Right ventricle myocardium inferior (tissue), 1 donor: ENCODE results near the gene HILPDA. TPM values are rescaled to one million over a fixed set of nuclear protein-coding genes. Genes with fewer than 3 reads are reported as not detected.

Source experiments
- ATAC-seq: fragments of 200-7000 bp; cut with Tn5 transposase; one replicate; pipeline ENCODE4 v1.9.1; 2020; ENCODE audit warnings: mild to moderate bottlenecking, moderate library complexity
- DNase-seq: peaks from one replicate; pipeline ENCODE4 v3.0.0; 2021; ENCODE audit errors: missing footprints
- intact Hi-C: fragments of 100-400 bp; cut with DNase I; formaldehyde crosslinking; loops from one replicate; pipeline ENCODE4 v1.11.0; 2022
- total RNA-seq: library from RNA; stranded (reverse); fragmentation: NEBNext Ultra II Directional; extraction: Animal tissue kit (Norgen Biotek cat#: 25700); gene quantifications from one replicate; pipeline ENCODE4 v1.2.1, GENCODE V29; 2021
- donor health status: DM: no; HTN: yes; CAD: no; lungs with severe emphysema.

HILPDA gene
- total RNA-seq, 1 donor from 2014 or later: 5.9 TPM

DNA sequence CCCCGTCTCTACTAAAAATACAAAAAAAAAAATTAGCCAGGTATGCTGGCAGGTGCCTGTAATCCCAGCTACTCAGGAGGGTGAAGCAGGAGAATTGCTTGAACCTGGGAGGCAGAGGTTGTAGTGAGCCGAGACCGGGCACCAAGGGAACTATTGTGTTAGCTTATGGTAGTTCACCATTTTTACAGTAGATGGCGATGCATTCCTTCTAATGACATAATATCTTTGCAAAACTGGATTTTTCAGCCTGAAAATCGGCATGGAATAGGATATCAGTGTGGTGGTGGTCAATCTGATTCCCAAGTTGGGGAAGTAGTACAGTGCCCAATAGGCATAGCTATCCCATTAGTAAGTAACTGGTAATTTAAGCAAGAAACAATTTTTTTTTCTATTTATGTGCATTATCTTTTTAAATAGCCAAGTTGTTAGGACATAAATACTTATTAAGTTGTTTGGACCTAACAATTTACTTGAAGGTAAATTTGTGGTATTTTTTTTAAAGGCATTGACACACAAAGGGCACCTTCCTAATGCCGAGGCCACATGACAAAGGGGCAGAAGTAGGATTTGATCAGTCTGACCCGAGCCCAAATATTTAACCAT lies 28.3 kb upstream of the HILPDA start:
- no peak for DNase-seq
- peak; percentile 48 for ATAC-seq
- intact Hi-C loops: loop anchor here (1.0 kb wide), 1 partner anchor 32 kb away; no protein-coding TSS in a partner anchor

DNA sequence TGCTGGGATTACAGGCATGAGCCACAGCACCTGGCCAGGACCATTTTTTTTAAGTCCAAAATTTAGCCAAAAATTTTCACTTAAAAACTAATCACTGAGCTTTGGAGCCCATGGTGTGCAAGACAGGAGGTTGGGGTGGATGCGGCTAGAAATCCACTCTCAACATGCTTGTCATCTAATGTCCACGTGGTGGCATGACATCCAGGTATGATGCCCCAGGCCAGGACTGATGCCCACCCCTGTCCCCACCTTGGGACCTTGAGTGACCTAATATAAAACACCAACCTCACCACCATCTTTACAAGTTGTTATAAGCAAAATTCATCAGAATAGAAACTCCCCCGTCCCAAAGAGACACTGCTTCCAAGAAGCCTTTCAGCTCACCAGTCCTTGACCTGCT lies 25.5 kb upstream of the HILPDA start:
- DNase-seq (no peak), ATAC-seq (no peak)
- intact Hi-C loops: no loop called here

DNA sequence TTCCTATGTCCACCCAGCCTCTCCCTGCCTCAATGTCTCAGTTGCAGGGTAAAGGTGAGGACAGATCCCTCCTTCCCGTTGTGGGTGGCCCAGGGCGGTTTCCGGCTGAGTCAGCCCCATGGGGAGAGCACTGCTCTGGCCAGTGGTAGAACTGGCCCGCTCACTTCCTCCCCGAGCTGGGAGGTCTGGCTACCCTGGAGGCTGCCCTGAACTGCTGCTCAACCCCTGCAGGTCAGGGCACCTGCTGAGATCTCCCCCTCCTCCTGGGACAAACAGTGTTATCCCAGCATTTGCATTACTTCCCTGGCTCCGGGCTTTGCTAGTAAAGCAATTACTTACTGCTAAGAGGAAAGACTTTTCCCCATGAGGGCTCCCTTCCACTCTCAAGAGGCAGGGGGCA lies 24.5 kb upstream of the HILPDA start:
- intact Hi-C loops: no loop called here
- ATAC-seq (no peak), DNase-seq (no peak)

DNA sequence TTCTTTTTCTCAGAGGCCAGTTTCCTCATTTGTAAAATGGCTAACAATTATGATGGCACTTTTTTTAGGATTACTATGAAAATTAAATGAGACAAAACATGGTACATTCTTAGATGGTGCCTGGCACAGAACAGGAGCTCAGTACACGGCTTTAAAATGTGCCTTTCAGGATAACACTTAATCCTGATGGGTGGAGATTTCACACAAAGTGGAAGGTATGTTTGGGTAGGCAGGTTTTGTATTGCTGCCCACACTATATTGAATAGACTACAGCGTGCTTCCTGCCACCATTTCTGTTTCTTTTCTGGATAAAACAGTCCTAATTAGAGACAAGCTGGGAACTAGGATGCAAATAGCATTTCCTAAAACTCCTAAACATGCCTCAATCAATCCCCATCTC lies 23.9 kb upstream of the HILPDA start:
- intact Hi-C loops: no loop called here
- ATAC-seq (no peak), DNase-seq (no peak)

DNA sequence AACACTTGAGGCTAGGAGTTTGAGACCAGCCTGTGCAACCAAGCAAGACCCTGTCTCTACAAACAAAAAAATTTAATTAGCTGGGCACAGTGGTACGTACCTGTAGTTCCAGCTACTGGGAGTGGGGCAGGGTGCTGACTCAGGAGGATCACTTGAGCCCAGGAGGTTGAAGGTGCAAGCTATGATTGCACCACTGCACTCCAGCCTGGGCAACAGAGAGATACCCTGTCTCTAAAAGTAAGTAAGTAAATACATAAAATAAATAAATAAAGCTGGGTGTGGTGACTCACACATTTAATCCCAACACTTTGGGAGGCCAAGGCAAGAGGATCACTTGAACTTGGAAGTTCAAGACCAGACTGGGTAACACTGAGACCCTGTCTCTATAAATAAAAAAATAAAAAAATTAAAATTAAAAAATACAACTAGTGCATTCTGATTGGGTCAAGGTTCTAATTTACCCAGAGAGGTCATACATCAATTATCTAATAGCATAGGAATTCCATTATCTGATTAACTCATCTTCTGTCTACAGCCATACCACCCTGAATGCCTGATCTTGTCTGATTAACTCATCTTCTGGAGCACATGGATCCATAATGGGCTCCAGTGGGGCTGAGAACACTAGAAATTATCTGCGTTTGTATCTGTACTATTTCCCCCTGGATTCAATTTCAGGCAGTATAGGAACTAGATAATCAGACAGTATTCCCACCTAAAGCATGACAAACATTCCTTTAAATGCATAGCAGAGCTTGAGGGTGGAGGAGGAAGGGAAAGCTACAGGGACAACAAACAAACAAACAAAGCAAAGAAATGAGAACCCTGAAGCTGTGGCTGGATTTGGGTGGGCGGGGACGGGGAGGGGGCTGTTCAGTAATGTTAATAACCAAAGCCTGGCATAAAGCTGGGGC lies 21.0 kb upstream of the HILPDA start:
- intact Hi-C loops: no loop called here

DNA sequence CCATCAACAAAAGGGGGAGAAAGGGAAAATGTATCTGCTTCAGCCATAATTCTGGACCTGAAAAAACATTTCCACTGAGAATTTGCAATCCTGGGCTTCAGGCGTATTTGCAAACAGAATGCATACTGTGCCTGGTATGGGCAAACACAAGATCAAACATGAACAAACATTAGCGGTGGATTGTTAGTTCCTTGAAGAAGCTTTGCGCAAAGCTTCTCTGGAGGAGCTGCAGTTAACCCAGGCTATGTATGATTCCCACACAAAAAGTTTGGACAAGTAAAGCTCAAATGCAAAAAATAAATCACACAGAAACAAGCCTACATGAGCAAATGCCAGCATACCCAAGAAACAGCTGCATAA lies 20.4 kb upstream of the HILPDA start:
- no peak for DNase-seq
- intact Hi-C loops: no loop called here
- ATAC-seq: no peak

More for the DNA sequence above, 21.0 kb upstream of the HILPDA start:
- DNase-seq (no peak), ATAC-seq (no peak)

DNA sequence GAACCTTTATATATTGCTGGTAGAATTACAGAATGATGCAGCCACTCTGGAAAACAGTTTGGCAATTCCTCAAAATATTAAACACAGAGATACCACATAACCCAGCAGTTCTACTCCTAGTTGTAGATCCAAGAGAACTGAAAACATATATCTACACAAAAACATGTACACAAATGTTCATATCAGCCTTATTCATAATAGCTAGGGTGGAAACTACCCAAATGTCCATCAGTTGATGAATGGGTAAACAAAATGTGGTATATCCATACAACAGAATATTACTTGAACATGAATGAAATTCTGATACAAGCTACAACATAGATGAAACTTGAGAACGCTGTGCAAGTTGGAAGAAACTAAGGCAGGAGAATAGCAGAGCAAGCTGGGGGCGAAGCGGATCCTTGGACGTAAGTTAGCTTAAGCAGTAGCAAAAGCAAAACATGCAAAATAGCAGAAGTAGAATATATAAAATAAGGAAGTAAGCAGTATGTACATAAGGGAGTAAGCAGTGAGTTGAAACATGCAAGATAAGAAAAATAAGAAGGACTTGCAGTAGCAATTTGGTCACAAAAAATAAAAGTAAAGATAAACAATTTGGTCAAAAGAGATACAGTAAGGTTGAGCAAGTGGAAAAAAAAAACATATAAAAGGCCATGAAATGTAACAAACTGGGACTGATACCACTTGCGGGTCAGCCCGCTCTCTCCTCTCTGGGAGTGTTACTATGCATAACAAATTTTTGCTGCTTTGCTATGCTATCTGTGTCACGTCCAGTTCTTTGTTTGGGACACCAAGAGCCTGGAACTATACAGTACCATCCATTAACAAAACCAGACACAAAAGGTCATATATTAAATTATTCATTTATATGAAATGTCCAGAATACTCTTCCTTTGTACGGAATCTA lies 18.0 kb upstream of the HILPDA start:
- no peak for DNase-seq
- no peak for ATAC-seq
- intact Hi-C loops: no loop called here

DNA sequence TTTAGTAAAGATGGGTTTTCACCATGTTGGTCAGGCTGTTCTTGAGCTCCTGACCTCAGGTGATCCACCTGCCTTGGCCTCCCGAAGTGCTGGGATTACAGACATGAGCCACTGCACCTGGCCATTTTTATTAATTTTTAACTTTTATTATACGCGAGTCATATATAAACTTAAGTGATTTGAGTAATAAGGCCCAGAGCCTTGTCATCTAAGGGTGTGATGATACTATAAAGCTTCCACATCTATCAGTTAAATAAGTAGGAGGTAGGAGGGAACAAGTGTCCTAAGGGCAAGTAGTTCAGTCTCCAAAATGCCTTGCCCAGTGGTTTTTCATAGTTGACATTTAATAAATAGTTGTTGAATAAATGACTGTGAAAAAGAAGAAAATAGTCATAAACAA lies 13.3 kb upstream of the HILPDA start:
- ATAC-seq (no peak), DNase-seq (no peak)
- intact Hi-C loops: no loop called here

DNA sequence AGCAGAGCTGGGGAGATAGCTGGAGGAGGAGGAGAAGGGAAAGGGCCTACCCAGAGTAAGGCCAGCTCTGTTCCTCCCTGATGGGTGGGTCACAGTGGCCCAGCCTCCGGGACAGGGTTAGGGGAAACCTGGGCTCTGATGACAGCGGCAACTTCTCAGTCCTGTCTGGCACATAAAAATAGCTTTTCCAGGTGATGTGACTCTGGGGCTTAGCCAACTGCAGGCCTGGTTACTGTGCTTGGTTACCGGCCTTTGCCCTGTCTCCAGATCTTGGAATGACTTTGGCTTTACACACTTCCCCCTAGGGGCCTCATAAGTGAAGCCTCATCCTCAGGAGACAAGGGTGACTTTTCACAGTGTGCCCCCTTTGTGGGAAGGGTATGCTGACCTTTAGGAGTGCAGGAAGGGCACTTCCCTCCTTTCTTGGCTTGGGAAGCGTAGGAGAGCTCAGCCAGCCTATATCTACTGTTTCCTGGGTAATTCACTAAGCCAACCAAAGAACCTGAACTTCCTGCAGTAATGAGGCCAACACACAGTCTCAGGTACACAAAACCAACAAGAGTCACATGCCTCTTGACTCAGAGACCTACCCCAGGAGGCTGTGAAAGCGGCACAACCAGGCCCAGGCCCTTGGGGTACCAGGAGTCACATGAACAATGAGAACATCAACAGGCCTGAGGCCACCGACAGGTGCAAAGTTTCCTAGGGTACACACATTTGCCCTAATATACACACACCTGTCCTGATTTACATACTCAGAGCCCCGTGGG lies 11.7 kb upstream of the HILPDA start:
- ATAC-seq (peak; percentile 10), DNase-seq (no peak)
- intact Hi-C loops: no loop called here

DNA sequence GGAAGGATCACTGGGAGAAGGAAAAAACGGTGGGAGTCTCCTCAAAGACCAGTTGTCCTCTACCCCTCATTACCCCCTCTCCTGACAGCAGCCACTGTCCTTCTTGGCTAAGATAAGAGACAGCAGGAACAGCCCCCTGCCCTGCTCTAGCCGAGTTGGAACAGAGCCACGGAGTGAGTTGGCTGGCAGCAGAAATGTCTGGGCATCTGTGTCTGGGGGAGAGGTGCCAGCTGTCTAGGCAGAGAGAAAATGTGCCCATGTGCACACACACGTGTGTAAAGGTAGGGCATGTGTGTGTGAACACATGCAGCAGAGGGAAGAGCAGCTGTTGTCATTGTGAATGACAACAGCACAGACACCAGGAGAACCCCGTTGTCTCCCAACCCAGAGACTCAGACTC lies 9.4 kb upstream of the HILPDA start:
- ATAC-seq (peak; percentile 36), DNase-seq (no peak)
- intact Hi-C loops: no loop called here

DNA sequence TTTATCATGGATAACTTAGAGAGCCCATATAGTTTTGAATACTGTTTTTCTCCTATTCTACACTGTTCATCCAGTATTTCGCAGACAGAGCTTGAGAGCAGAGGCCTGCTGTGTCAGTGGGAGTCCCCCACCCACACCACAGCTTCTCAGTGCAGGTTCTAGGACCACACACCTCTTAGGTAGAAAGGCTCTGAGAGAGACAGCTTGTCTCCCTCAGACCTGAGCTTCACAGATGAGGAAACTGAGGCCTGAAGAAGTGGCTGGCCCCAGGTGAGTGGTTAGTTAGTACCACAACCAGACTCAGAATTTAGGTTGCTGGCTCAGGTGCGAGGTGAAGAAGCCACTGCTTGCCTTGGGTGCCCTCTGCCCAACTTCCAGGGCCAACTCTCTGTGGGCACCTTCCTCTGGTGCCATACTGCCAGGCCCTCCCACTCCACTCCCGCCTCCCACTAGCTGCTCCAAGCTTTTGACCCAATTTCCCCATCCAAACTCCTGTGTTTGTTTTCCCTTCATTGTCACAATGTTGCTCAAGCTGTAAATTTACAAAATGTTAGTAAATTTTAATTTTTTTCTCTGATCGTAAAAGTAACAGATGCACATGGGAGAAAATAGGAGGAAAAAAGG lies 7.6 kb upstream of the HILPDA start:
- ATAC-seq (no peak), DNase-seq (no peak)
- intact Hi-C loops: no loop called here

DNA sequence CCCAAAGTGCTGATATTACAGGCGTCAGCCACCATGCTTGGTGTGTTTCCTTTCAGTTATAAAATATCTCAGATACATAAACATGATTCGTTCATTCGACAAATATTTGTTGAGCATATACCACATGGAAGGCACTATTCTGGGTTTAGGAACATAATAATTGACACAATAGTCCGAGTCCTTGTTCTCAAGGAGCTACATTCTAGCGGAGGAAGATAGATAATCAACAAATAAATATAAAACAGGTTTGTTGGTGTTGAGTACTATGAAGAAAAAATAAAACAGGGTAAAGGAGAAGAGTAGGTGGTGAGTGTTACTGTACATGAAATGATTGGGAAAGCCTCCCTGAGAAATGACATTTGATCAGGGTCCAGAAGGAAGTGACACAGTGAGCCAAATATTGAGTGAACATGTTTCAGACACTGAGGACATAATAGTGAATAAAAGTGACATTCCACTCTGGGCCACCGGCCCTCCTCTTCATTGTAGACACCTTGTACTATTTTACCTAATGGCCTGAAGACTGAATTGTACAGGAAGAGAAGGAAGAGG lies 6.9 kb upstream of the HILPDA start:
- ATAC-seq: no peak
- DNase-seq: no peak
- intact Hi-C loops: no loop called here

DNA sequence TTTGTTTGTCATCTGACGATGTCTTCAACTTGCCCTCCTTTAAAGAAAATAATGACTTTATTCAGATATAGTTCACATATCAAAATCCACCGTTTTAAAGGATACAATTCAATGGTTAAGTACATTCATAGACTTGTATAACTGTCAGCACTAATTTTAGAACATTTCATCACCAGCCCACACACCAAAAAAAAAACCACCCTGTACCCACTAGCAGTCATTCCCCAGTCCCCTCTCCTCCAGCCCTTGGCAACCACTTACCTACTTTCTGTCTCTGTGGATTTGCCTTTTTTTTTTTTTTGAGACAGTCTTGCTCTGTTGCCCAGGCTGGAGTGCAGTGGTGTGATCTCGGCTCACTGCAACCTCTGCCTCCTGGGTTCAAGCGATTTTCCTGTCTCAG lies 5.3 kb upstream of the HILPDA start:
- intact Hi-C loops: no loop called here
- ATAC-seq: no peak
- no peak for DNase-seq

DNA sequence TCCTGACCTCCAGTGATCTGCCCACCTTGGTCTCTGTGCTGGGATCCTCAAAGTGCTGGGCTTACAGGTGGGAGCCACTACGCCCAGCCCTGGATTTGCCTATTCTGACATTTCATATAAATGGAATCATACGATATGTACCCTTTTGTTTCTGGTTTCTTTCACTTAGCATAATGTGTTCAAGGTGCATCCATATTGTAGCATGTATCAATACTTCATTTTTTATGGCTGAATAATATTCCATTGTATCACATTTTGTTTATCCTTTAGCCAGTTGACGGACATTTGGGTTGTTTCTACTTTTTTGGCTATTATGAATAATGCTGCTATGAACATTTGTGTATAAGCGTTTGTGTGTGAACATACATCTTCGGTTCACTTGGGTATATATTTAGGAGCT lies 4.8 kb upstream of the HILPDA start:
- intact Hi-C loops: no loop called here
- no peak for ATAC-seq
- DNase-seq: no peak

DNA sequence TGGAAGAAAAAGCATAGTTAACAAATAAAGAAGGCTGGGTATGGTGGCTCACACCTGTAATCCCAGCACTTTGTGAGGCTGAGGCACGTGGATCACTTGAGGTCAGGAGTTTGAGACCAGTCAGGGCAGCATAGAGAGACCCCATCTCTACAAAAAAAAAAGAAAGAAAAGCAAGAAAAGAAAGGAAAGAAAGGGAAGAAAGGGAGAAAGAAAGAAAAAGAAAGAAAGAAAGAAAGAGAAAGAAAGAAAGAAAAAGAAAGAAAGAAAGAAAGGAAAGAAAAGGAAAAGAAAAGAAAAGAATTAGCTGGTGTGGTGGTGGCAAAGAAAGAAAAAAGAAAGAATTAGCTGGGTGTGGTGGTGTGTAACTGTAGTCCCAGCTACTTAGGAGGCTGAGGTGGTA lies 3.1 kb upstream of the HILPDA start:
- DNase-seq: no peak
- ATAC-seq: no peak
- intact Hi-C loops: no loop called here

DNA sequence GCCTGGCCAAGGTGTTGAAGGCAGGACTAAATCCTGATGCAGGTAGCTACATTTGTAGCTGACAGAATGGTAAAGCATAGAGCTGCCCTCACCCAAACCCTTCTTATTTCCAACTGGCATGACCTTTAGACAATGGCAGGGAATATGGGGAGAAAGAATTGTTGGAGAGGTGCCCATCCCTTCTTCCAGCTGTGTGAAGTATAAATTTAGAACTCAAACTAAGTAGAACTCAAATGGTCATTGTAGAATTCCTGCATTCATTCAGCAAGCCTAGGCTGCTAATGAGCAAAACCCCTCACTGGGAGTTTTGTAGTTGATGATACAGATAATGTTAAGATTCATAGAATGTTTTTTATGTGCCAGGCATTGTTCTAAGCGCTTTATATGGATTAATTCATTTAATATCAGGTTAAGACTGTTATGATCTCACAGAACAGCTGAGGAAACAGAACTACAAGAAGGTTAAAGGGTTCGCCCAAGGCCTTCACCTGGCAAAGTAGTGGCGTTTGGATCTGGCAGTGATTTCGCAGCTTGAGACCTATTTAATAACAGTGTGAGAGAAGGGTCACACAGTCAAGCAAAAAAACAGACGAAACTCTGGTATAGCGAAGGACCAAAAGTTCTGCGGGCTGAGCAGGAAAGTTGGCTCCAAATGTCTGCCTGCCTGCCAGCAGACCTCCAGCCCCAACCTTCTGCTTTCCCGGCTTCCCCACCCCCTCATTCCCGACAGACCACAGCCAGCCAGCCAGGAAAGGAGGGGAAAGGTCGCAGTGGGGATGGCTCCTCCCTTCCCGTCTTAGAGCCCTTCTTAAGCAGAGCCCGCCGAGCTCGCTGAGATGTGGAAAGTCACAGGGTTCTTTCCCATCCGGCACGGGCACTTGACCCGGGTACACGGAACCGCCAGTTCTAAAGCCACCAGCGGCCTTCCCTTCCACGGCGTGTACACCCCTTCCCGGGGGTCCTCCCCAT lies 1.6 kb upstream of the HILPDA start:
- ATAC-seq (peak; percentile 89), DNase-seq (peak; percentile 91)
- intact Hi-C loops: loop anchor here (1.0 kb wide), 1 partner anchor 44 kb away; no protein-coding TSS in a partner anchor
